GM12878 (cell line): Measurements from ENCODE around the gene AREG. TPM values are rescaled to one million over a fixed set of nuclear protein-coding genes. Genes with fewer than 3 reads are reported as not detected.

Source experiments
- ATAC-seq: fragments of 200-7000 bp; cut with Tn5 transposase; 3 replicates; pipeline ENCODE4 v1.9.1; 2020; ENCODE audit warnings: mild to moderate bottlenecking, moderate library complexity
- BruUV-seq: library from RNA; stranded (reverse); fragments of 400-500 nt; replicated peaks from 2 replicates; lab custom pipeline; 2021; lab: Mats Ljungman, UMichigan
- CTCF ChIA-PET: fragments of 300-600 bp; sonication (Branson Sonifier 250); formaldehyde crosslinking; extraction: SDS; loops from one replicate; lab custom pipeline; 2021; ENCODE audit warnings: inconsistent platforms; lab: Yijun Ruan, JAX
- POLR2A ChIA-PET: fragments of 350-600 bp; formaldehyde crosslinking; extraction: SDS; loops from one replicate; lab custom pipeline; 2021; ENCODE audit warnings: inconsistent platforms; lab: Charles Lee
- RAD21 ChIA-PET: fragments of 300-600 bp; sonication (Branson Sonifier 250); formaldehyde crosslinking; loops from one replicate; lab custom pipeline; 2023; ENCODE audit warnings: antibody characterized with exemption; ENCODE audit not compliant: unreplicated experiment; lab: Charles Lee
- SMC1A ChIA-PET: fragments of 300-600 bp; sonication (Branson Sonifier 250); formaldehyde crosslinking; loops from one replicate; lab custom pipeline; 2023; ENCODE audit not compliant: unreplicated experiment, uncharacterized antibody; lab: Charles Lee
- DNase-seq: peaks from one replicate; pipeline ENCODE4 v3.0.0-alpha.2; 2011; ENCODE audit warnings: low read depth, low spot score
- FAIRE-seq: peaks from 3 replicates; lab custom pipeline; 2011; peaks lifted over from hg19 to GRCh38; lab: Jason Lieb, UNC
- H2AFZ ChIP-seq: 2 replicates; pipeline ENCODE4 v1.6.0; 2011; ENCODE audit warnings: low read depth, low read length, control low read depth; ENCODE audit not compliant: control insufficient read depth
- H3K27ac ChIP-seq: 2 replicates; pipeline ENCODE4 v1.5.1; 2011; ENCODE audit warnings: control low read depth; ENCODE audit not compliant: control insufficient read depth, insufficient read depth
- H3K27me3 ChIP-seq, 2 experiments: replicated peaks in 1 of 2; 2 replicates each; pipeline versions ENCODE4 v1.6.0 to v1.6.1; 2011; ENCODE audit warnings: low read length in 1 of 2; ENCODE audit not compliant: control insufficient read depth in 2 of 2, insufficient read depth in 2 of 2
- H3K36me3 ChIP-seq, 2 experiments: 2 replicates each; pipeline ENCODE4 v1.5.1; 2011; ENCODE audit warnings: low read length in 1 of 2; ENCODE audit not compliant: control insufficient read depth in 2 of 2, insufficient read depth in 2 of 2
- H3K4me1 ChIP-seq: 2 replicates; pipeline ENCODE4 v1.6.1; 2011; ENCODE audit warnings: mild to moderate bottlenecking, low read length, moderate library complexity, mixed read lengths; ENCODE audit not compliant: control insufficient read depth, insufficient read depth
- H3K4me2 ChIP-seq: 2 replicates; pipeline ENCODE4 v1.6.0; 2011; ENCODE audit warnings: control low read depth; ENCODE audit not compliant: control insufficient read depth, insufficient read depth
- H3K4me3 ChIP-seq: fragments of 200-600 bp; sonication (generic); 2 replicates; pipeline ENCODE4 v1.5.1; 2016
- H3K79me2 ChIP-seq: 2 replicates; pipeline ENCODE4 v1.6.0; 2011; ENCODE audit warnings: low read length; ENCODE audit not compliant: control insufficient read depth, insufficient read depth
- H3K9ac ChIP-seq: 2 replicates; pipeline ENCODE4 v1.8.0; 2011; ENCODE audit warnings: low read length, control low read depth, mixed read lengths; ENCODE audit not compliant: control insufficient read depth, insufficient read depth
- H3K9me3 ChIP-seq: replicated peaks from 3 replicates; pipeline ENCODE4 v1.5.1; 2011; ENCODE audit warnings: mild to moderate bottlenecking, low read length; ENCODE audit not compliant: control insufficient read depth, insufficient read depth
- H4K20me1 ChIP-seq: 2 replicates; pipeline ENCODE4 v1.6.0; 2011; ENCODE audit not compliant: control insufficient read depth, insufficient read depth
- CHD1 ChIP-seq: IDR thresholded peaks from 2 replicates; pipeline ENCODE4 v1.6.1; 2012; ENCODE audit warnings: low read depth, low read length, improper control_type of control experiment
- CHD2 ChIP-seq: IDR thresholded peaks from 2 replicates; pipeline ENCODE4 v1.6.1; 2011; ENCODE audit warnings: low read depth, low read length, improper control_type of control experiment, borderline replicate concordance
- GATAD2B ChIP-seq: fragments of 450-650 bp; conservative IDR thresholded peaks from 2 replicates; pipeline ENCODE4 v1.6.1; 2017; ENCODE audit warnings: low read depth, mild to moderate bottlenecking, moderate library complexity
- JUNB ChIP-seq: IDR thresholded peaks from 2 replicates; pipeline ENCODE4 v1.6.1; 2016; ENCODE audit warnings: antibody characterized with exemption, mild to moderate bottlenecking
- NFYB ChIP-seq: IDR thresholded peaks from 2 replicates; pipeline ENCODE4 v1.6.1; 2011; ENCODE audit warnings: low read depth, mild to moderate bottlenecking, low read length, improper control_type of control experiment, moderate library complexity; ENCODE audit not compliant: insufficient read depth
- PAX5 ChIP-seq: IDR thresholded peaks from 2 replicates; pipeline ENCODE4 v1.6.1; 2011; ENCODE audit warnings: low read depth, low read length, borderline replicate concordance
- PAX8 ChIP-seq: fragments of 450-650 bp; IDR thresholded peaks from 2 replicates; pipeline ENCODE4 v1.6.1; 2017; ENCODE audit warnings: mild to moderate bottlenecking, moderate library complexity
- POLR2AphosphoS2 ChIP-seq: IDR thresholded peaks from 2 replicates; pipeline ENCODE4 v1.6.1; 2011; ENCODE audit warnings: low read depth, mild to moderate bottlenecking, low read length, improper control_type of control experiment, moderate library complexity
- POU2F2 ChIP-seq: IDR thresholded peaks from 3 replicates; pipeline ENCODE4 v1.6.1; 2011; ENCODE audit warnings: low read depth, mild to moderate bottlenecking, low read length, borderline replicate concordance
- RFX5 ChIP-seq: IDR thresholded peaks from 2 replicates; pipeline ENCODE4 v1.6.1; 2011; ENCODE audit warnings: low read depth, low read length, improper control_type of control experiment
- TAF1 ChIP-seq: IDR thresholded peaks from 2 replicates; pipeline ENCODE4 v1.6.1; 2011; ENCODE audit warnings: mild to moderate bottlenecking, low read depth, low read length, borderline replicate concordance
- YY1 ChIP-seq: IDR thresholded peaks from 2 replicates; pipeline ENCODE4 v1.6.1; 2011; ENCODE audit warnings: low read depth, mild to moderate bottlenecking, low read length
- ZZZ3 ChIP-seq: IDR thresholded peaks from 2 replicates; pipeline ENCODE4 v1.6.1; 2011; ENCODE audit warnings: low read depth; ENCODE audit not compliant: control insufficient read depth, insufficient read length
- WGBS: methylation state at CpG from one replicate; pipeline ENCODE4 v1.1.6; 2016; ENCODE audit warnings: low lambda C conversion rate; ENCODE audit not compliant: insufficient replicate concordance, insufficient coverage; ENCODE audit errors: missing lambda C conversion rate; 5-methylcytosine and 5-hydroxymethylcytosine counted together
- in situ Hi-C: fragments of 300-500 bp; cut with MboI; formaldehyde crosslinking; loops from 9 replicates; pipeline ENCODE4 v1.14.3; 2018; ENCODE audit warnings: mixed read lengths
- intact Hi-C: fragments of 100-400 bp; cut with micrococcal nuclease; formaldehyde crosslinking; loops from one replicate; pipeline ENCODE4 v1.14.2; 2022; ENCODE audit not compliant: unreplicated experiment
- polyA plus RNA-seq, 11 experiments: library from polyadenylated mRNA; depleted of rRNA in 4 of 11; unstranded in 6 of 11; stranded (reverse) in 5 of 11; fragments of >200 nt; fragmentation: Nextera tagmentation in 4 of 11; fragmentation: Illumina TruSeq in 1 of 11; extraction: Ambion mirVana in 4 of 11; extraction: Trizol in 1 of 11; gene quantifications; 1 replicate in 1 of 11; 2 replicates in 10 of 11; pipeline versions ENCODE4 v1.2.1 to v1.2.3, GENCODE V29; 2011 to 2016; ENCODE audit warnings: inconsistent platforms in 2 of 11, missing spikeins in 2 of 11, low read depth in 1 of 11
- total RNA-seq, 4 experiments: library from RNA; depleted of rRNA in 3 of 4; stranded (reverse); fragments of >200 nt in 3 of 4; fragmentation: Illumina TruSeq in 1 of 4; extraction: Trizol in 1 of 4; gene quantifications; 2 replicates each; pipeline versions ENCODE4 v1.2.1 to v1.2.3, GENCODE V29; 2013 to 2021
- TF ChIP-seq, protein P1 (sequence below): IDR thresholded peaks from 2 replicates; pipeline ENCODE4 v1.6.1; 2011; ENCODE audit warnings: low read depth, low read length, improper control_type of control experiment, borderline replicate concordance

AREG gene
- total and polyA plus RNA-seq, 10 of the 15 experiments (the other 5 are each of a cell fraction or from before 2014, with no cell fraction given) = 0.25 to 0.37 TPM; not detected in 8

DNA sequence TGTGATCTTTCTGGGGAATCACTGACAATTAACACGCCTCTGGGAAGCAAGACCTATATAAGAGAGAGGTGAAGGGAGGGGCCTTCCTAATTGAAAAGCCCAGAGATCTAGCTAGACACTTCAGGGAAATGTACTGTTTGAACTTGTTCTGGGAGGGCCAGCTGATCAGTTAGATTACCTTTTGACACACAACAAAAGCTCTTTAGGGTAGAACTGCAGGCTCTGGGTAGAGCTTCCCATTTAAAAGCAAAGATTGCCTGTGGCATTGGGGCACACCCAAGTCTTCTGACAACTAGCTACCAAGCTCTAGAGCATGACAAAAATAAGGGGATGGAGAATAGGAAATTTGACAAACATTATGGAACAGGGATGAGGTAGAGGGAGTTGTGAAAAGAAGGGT is 26.3 kb downstream of the AREG start:
- H3K36me3 ChIP-seq = no peaks in the 10 kb centered on the region
- no peaks in the 10 kb centered on the region for H4K20me1 ChIP-seq
- no peak for ATAC-seq
- H3K27me3 ChIP-seq = no peaks in the 10 kb centered on the region
- no peak overlapping the region for H3K4me3 ChIP-seq
- TF ChIP-seq JUNB (no peak), POU2F2 (no peak), ZZZ3 (no peak), NFYB (no peak), POLR2AphosphoS2 (no peak), CHD2 (no peak), PAX5 (no peak), YY1 (no peak), PAX8 (no peak), GATAD2B (no peak), TAF1 (no peak), CHD1 (no peak), RFX5 (no peak)
- TF ChIP-seq, protein P1, sequence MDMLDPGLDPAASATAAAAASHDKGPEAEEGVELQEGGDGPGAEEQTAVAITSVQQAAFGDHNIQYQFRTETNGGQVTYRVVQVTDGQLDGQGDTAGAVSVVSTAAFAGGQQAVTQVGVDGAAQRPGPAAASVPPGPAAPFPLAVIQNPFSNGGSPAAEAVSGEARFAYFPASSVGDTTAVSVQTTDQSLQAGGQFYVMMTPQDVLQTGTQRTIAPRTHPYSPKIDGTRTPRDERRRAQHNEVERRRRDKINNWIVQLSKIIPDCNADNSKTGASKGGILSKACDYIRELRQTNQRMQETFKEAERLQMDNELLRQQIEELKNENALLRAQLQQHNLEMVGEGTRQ = no peak
- no TSS peak for BruUV-seq
- no peak for DNase-seq
- ChIA-PET POLR2A (no interaction called here), RAD21 (no interaction called here), SMC1A (interaction anchor here (1.2 to 1.7 kb wide), 4 partner anchors 9 to 60 kb away, joined by 3 to 4 read pairs (median 4); no protein-coding TSS in a partner anchor), CTCF (interaction anchor here (0.7 kb wide), 1 partner anchor 151 kb away, joined by 5 read pairs; no protein-coding TSS in a partner anchor)
- no peak overlapping the region for H2AFZ ChIP-seq
- H3K4me1 ChIP-seq = no peaks in the 10 kb centered on the region
- H3K9ac ChIP-seq = no peak overlapping the region
- intact Hi-C loops (no loop called here), in situ Hi-C loops (no loop called here)
- H3K27ac ChIP-seq = no peak overlapping the region
- no peak overlapping the region for H3K4me2 ChIP-seq
- 46% methylated on average over 1 of the region's 1 CpG for WGBS
- H3K9me3 ChIP-seq = no peaks in the 10 kb centered on the region
- H3K79me2 ChIP-seq = no peaks in the 10 kb centered on the region
- no peak for FAIRE-seq
